Lower leg skin (tissue), 3 donors: ENCODE data around the gene FREM2.

ENCODE experiments used
- CTCF ChIP-seq, 3 donors: fragments of 450-650 bp; IDR thresholded peaks; one replicate each; pipeline ENCODE4 v1.5.1; 2016; ENCODE audit warnings: antibody characterized with exemption in 3 of 3, mild to moderate bottlenecking in 3 of 3, moderate library complexity in 2 of 3
- POLR2A ChIP-seq, 2 donors: fragments of 450-650 bp; IDR thresholded peaks; one replicate each; pipeline ENCODE4 v1.6.1; 2016 to 2017; ENCODE audit warnings: antibody characterized with exemption in 2 of 2, mild to moderate bottlenecking in 1 of 2, moderate library complexity in 1 of 2

- TF ChIP-seq CTCF (IDR thresholded peaks at IDR 0.05) (no peak), POLR2A (IDR thresholded peaks at IDR 0.05) (no peak)
Observed at GRCh38 chr13:38814331-38814730, 127.5 kb downstream of the FREM2 start.
